NCI-H1048 (cell line): Measurements from ENCODE around the gene SPEM2.

Experiments used
- DNase-seq: peaks from one replicate; lab custom pipeline; 2025; lab: John Stamatoyannopoulos, UW

Gene SPEM2

GRCh38 chr17:7421186-7421585 is 4.2 kb upstream of the SPEM2 start:
- no peak for DNase-seq

- no peak for DNase-seq
These were observed 1.7 kb upstream of the SPEM2 start for GRCh38 chr17:7423679-7424078.

GRCh38 chr17:7425756-7426155 is 340 bp downstream of the SPEM2 start:
- DNase-seq = no peak

GRCh38 chr17:7426203-7426863 is 917 bp downstream of the SPEM2 start:
- DNase-seq = no peak

GRCh38 chr17:7426896-7427489 is 1.6 kb downstream of the SPEM2 start:
- no peak for DNase-seq

GRCh38 chr17:7427549-7427948 is 2.1 kb downstream of the SPEM2 start:
- DNase-seq = no peak

- DNase-seq = no peak
These were observed 3.1 kb downstream of the SPEM2 start, which contains the start of gene SPEM3 for GRCh38 chr17:7428557-7428956. Gene SPEM3, plus strand, starts transcription at chr17:7428857. Its CDS starts 46 bp downstream, at chr17:7428903.

GRCh38 chr17:7429722-7430121 is 4.3 kb downstream of the SPEM2 start:
- DNase-seq = no peak

GRCh38 chr17:7431231-7431630 is 5.8 kb downstream of the SPEM2 start:
- DNase-seq = no peak

GRCh38 chr17:7432296-7432695 is 6.9 kb downstream of the SPEM2 start:
- no peak for DNase-seq

GRCh38 chr17:7435676-7436555 is 10.5 kb downstream of the SPEM2 start:
- no peak for DNase-seq

GRCh38 chr17:7436556-7437368 is 11.3 kb downstream of the SPEM2 start:
- DNase-seq = peak; percentile 66

- DNase-seq = no peak
These were observed 12.0 kb downstream of the SPEM2 start for GRCh38 chr17:7437369-7437863.

GRCh38 chr17:7437950-7438614 is 12.7 kb downstream of the SPEM2 start:
- DNase-seq = no peak

GRCh38 chr17:7438656-7439460 is 13.4 kb downstream of the SPEM2 start:
- no peak for DNase-seq

- DNase-seq = no peak
These were observed 14.2 kb downstream of the SPEM2 start, which contains the start of gene FGF11 for GRCh38 chr17:7439462-7440112. Gene FGF11, plus strand, starts transcription at chr17:7439512. Its CDS starts 109 bp downstream, at chr17:7439621.

- no peak for DNase-seq
These were observed 14.9 kb downstream of the SPEM2 start for GRCh38 chr17:7440113-7440833.

GRCh38 chr17:7440834-7441195 is 15.4 kb downstream of the SPEM2 start:
- DNase-seq = no peak

GRCh38 chr17:7441266-7441665 is 15.8 kb downstream of the SPEM2 start:
- no peak for DNase-seq
